HG03175 (cell line): ENCODE measurements around the gene CDK11A.
"Not testable (repeated sequence)": the region's sequence is repeated elsewhere in the genome, so short reads cannot be mapped to it uniquely, and the experiment has no call there.

Experiments used
- ATAC-seq: cut with Tn5 transposase; IDR thresholded peaks from one replicate; pipeline ENCODE4 v1.9.1; 2021; ENCODE audit warnings: mild to moderate bottlenecking, moderate library complexity; ENCODE audit not compliant: unreplicated experiment

The CDK11A gene

DNA sequence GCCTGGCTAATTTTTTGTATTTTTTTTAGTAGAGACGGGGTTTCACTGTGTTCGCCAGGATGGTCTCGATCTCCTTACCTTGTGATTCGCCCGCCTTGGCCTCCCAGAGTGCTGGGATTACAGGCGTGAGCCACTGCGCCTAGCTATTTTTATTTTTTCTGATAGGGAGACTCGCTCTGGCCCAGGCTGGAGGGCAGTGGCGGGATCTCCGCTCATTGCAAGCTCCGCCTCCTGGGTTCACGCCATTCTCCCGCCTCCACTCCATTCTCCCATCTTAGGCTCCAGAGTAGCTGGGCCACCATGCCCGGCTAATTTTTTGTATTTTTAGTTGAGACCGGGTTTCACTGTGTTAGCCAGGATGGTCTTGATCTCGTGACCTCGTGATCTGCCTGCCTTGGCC, 1.9 kb upstream of the CDK11A start:
- ATAC-seq = not testable (repeated sequence)

DNA sequence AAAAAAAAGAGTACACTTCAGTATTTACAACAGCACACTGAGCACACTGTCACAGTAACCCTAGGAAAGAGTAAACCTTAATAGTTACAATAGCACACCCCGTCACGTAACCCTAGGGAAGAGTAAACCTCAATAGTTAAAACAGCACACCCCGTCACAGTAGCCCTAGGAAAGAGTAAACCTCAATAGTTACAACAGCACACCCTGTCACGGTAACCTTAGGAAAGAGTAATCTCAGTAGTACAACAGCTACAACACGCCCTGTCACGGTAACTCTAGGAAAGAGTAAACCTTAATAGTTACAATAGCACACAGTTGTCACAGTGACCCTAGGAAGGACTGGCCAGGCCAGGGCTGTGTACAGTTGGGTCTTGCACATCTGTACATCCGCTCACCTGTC, 3.0 kb downstream of the CDK11A start:
- ATAC-seq = no peak

DNA sequence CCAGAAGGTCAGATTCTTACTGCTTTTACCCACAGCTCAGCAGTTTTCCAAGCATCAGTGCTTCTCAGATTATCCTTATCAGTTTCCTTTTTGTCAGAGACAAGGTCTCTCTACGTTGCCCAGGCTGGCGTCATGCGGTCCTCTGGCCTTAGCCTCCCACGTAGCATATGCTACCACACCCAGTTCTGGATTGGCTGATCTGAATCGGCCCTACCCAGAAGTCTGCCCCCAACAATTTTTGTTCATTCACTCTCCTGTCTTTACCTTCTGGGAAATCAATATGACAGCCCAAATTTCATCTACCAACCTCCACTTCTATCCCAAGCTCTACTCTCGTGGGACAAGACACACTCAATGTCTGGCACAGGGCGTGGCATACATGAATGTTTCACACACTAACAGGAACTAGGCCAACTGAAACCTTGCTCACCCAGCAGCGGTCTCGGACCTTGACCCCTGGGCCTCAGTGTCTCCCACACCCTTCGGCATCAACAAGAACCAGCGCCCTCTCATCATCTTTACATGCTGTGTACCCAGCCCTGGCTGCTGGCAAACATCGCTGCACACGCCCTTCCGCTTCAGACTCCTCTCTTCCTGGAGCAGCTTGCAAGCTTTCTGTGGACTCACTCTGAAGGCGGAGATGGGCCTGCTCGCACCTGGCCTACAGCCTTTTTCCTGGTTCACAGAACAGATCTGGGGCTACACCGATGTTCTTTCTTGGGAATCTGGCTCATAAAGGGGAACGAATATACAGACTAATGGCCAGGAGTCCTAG, 8.9 kb downstream of the CDK11A start:
- ATAC-seq = not testable (repeated sequence)

DNA sequence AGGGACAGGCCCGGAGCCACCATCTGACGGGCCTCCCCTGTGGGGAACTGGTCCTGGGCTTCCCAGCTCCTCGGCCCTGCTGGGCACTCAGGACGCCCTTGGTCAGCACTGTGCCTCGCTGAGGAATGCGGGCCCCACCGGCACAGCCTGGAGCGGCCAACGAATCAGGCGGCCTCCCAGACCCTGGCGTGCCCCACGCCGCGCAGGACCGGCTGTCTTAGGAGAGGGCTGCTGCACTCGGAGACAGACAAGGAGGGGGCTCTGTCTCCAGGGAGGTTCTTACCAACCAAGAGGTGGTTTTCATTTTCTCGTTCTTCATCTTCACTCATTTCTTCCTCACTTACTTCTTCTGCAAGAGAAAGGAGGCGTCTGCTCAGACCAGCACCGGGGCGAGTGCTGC, 16.3 kb downstream of the CDK11A start:
- ATAC-seq = not testable (repeated sequence)

DNA sequence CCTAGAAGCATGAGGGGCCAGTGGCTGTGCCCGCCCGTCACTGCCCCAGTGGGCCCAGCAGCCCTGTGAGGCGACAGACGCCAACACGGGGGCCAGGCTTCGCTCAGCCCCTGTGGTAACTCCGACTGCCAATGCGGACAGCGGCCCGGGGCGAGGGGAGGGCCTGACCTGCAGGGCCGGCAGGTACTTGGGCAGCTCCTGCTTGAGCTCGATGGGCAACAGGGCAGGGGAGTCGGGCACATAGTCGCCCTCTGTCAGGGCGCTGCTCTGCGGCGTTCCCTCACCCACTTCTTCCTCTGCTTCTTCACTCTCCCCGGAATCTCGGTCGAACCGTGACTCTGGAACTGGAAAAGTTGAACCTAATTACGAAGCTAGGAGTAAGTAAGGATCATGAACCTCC, 16.9 kb downstream of the CDK11A start:
- not testable (repeated sequence) for ATAC-seq

DNA sequence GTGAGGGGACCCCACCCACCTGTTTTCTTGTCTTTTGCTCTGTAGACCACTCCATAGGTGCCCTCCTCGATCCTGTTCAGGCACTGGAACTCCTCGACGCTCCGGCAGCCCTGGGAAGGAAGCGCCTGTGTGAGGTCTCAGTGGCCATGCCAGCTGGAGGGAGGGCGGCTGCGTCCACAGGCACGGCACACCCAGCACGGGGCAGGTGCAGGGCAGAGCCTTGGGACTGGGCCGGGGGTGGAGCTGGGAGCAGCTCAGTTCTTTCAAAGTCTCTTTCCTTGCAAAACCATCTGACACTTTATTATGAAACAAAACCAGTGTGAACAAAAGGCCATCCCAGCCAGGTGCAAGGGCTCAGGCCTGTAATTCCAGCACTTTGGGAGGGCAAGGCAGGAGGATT, 18.5 kb downstream of the CDK11A start:
- ATAC-seq = not testable (repeated sequence)

DNA sequence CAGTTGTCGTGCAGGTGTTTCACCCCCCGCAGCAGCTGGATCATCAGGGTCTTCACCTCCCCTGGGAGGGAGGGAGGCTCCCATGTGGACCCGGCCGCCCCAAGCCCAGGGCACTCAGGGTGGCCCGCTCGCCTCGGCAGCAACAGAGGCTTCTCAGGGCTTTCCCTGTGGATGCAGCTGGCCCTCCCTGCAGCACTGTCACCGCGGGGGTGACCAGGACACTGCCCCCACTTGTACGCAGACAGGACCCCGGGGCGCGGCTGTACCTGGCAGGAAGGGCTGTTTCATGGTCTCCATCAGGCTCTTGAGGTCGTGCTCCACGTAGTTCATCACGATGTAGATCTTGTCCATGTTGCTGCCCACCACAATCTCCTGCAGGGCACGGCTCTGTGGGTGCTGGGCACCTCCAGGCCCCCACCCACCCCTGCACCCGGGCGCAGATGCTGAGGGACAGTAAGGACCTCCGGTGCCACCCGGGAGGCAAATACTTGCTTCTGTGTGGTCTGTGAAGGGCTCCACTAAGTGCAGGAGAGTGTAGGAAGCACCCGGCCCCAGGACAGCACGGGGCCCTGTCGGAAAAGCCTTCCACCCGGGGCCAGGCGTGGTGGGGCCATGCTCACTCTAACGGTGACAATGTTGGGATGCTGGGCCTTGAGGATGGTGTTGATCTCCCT, 19.7 kb downstream of the CDK11A start:
- ATAC-seq = not testable (repeated sequence)

DNA sequence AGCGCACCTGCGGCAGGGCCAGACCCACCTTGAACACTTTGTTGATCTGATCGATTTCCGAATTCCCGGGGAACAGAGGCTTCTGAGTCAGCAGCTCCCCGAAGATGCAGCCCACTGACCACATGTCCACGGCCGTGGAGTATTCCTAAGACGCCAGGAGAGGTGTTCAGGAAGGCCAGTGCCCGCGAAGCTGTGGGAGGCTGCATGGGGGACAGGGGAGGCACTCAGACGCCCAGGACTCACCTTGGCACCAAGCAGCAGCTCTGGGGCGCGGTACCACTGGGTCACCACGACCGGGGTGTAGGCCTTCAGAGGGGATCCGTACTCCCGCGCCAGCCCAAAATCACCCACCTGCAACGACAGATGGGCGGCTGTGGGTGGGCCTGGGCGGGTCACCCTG, 20.4 kb downstream of the CDK11A start:
- no peak for ATAC-seq

DNA sequence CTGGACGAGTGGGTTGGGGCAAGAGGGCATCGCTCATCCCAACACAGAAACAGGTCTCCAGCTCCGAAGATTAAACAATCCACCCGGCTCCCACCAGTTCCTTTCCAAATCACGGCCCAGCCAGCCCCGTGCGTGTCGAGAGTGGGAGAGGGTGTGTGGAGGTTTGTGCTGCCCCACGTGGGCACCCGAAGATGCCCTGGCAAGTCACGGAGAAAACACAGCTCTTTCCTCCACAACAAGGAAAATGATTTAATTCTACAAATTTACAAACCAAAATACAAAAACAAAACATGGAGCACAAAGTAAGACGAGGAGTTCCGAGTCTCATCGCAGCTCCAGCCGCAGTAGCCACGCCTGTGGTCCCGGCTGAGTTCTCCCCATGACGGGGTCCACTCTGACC, 21.7 kb downstream of the CDK11A start:
- ATAC-seq = not testable (repeated sequence)

DNA sequence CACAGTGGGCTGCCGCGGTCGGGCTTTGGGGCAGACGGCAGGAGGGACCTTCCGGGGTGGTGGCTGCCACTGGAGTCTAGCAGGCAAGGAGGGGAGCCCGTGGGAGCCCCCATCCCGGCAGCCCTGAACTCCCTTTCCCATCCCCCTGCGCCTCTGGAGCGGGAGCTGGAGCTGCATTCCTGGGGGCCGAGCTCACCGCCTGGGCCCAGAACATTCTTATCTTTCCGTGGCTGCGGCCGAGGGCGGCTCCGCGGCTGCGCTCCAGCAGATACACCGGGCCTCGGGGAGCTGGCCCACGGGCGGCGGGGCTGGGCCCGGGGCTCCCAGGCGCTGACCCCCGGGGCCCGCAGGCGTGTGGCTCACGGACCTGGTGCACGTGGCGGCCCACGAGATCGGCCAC, 23.6 kb downstream of the CDK11A start:
- not testable (repeated sequence) for ATAC-seq

DNA sequence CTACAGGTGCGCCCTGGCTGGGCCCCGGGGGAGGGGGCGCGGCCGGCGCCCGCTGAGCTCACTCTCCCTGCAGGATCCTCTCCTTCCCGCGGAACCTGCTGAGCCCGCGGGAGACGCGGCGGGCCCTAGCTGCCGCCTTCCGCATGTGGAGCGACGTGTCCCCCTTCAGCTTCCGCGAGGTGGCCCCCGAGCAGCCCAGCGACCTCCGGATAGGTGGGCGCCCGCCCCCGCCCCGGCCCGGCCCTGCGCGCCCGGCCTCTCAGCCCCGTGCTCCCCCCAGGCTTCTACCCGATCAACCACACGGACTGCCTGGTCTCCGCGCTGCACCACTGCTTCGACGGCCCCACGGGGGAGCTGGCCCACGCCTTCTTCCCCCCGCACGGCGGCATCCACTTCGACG, 24.1 kb downstream of the CDK11A start:
- not testable (repeated sequence) for ATAC-seq

DNA sequence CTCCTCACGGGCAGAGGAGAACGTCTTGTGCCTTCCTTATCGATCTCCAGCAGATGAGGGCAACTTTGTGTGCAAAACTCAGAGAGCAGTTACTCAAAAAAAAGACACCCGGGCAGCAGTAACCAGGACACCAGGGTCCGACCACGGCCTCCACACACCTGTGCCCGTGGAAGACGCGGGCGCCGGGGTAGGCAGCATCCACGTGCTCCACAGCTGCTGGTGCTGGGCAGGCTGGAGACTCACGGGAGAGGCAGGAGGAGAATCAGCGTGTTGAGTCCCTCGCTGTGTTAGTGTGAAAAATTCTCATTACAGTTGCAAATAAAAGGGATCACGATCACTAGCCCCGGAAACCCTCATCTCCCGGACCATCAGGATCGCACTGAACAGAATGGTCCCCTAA, 25.1 kb downstream of the CDK11A start:
- not testable (repeated sequence) for ATAC-seq

DNA sequence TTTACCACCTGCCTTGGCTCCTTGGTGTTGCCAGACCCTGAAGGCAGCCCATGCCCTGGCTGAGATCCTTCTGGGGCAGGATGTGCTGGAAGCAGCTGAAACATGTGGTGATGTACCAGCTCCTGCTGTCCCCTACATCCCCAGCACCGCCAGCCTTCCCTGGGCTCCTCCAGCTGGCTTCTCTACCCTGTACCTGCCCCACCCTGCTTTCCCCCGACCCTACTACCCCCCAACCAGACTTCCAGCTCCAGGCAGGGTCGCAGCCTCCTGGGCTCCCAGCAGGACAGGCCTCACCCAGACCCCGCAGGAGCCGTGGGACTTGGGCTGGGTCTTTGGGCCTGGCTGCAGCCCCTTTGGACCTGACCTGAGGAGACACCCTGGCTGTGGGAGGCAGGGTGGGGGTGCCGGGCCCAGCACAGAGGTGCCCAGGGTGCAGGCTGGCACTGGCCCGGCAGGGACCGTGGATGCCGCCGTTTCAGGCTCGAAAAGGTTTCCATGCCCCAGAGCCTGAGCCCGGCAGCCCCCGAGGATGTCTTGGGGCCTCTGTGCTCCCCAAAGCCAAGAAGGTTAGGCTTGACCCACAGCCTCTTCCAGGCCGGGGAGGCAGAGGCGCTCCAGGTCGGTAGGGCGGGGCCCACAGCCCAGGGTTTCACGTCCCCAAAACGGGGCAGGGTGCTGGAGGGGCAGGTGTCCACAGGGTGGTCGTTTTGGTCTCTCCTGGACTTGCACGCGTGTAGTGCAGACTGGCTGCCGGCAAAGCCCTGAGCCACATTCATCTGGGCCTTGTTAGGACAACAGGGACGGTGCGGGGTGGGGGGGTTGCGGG, 26.6 kb downstream of the CDK11A start:
- not testable (repeated sequence) for ATAC-seq

DNA sequence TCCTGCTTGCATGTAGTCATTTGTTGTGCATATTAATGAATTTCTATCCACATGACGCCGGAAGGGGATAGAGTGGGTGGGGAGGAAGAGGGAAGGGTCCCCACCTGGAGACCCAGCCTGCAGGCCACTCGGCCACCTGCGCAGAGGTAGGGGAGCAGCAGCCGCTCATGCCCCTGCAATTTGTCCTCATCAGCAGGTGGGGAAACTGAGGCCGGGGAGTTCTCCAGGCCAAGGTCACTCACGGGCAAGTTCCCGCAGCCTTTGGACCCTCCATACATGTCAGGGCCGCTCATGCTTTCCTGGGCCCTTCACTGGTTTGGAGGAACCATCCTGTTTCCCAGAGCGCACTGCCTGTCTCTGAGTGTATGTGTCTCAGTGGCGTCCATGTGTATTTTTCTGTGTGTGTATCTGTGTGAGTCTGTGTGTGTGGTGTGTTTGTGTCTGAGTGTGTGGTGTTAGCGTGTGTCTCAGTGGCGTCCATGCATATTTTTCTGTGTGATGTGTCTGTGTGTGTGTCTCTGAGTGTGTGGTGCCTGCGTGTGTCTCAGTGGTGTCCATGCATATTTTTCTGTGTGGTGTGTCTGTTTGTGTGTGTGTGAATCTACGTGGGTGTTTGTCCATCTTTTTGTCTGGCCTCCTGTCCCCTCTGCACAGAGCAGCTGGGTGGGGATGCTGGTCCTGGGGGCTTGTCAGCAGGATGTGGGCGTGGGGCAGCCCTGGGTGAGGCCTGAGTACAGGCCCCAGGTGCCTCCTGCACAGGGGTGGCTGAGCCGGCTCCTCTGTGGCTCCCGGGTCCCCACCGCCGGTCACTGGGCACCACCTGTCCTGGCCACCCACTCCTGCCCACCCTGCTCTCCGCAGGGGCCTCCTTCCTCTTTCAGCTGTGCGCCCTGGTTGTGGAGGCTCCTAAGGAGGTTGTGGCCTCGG, 27.5 kb downstream of the CDK11A start:
- ATAC-seq = not testable (repeated sequence)

DNA sequence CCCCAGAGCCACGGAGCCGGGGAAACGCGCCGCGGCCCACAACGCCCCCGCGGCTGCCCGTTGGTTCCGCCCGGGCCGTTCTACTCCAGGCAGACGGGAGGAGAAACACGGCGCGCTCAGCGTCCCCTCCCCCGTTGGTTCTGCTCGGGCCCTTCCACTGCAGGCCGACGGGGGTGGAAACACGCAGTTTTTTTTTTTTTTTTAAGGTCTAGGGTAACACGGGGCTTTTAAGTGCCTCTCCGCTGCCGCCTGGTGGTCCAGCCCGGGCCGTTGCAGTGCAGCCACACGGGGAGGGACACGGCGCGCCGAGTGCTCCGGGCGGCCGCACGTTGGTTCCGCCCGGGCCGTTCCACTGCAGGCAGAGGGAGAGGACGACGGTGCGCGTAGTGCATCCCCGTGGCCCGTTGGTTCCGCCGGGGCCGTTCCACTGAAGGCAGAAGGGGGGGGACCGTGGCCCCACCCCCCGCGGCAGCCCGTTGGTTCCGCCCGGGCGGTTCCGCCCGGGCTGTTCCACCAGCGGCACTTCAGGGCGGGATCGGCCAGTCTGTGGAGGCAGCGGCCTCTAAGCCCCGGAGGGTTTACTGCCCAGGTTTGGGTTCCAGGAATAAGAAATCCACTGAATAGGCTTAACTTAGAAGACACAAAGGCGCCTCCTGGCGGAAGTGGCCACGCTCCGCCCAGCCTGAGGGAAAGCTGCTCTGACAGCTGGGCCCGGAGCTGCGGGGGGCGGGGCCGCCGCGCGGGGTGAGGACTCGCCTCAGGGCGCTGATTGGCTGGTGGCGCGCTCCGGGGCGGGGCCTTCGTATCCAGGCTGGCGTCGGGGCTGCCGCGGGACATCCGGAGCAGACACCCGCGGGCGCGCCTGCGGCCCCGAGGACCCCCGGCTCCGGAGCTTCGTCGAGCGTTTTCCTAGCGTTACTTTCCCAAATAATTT, 31.2 kb downstream of the CDK11A start, which contains the start of gene SLC35E2B:
Gene SLC35E2B (minus strand): TSS at position 82 of the 934 bp plus-strand sequence. CDS start 16,096 bp downstream, outside the sequence.
- ATAC-seq = peak; percentile 77

DNA sequence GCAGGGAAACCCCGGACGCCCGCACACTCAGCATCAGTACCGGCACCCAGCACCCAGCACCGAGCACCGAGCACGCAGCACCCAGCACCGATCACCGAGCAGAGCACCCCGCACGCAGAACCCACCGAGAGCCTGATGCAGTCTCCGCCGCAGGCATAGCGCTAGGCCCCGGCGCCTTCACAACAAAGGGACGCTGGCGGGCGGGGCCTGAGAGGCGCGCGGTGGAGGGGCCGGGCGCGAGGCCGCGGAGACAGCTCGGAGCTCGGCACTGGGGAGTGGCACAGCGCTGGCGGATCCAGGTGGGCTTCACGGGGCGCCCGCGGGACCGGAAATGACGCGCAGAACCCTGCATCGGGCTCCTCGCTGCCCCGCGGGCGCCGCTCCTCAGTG, 31.8 kb downstream of the CDK11A start:
- ATAC-seq = peak; percentile 37

DNA sequence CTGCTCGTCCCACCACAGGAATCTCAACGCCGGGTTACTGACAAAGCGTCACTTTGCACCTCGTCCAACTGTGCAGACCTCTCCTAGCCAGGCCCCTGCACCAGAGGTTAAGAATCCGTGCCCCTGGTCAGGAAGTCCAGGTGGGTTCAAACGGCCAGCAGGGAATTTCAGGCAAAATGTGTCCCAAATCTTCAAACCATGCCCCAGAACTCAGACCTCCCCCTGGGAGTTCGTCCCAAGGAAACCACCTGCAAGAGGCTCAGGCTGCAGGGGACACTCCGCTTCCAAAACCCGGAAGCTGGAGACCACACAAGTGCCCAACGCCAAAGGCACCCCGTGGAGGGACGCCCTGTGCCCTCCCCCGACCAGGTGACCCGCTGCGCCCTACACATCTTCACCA, 32.7 kb downstream of the CDK11A start:
- ATAC-seq = not testable (repeated sequence)

DNA sequence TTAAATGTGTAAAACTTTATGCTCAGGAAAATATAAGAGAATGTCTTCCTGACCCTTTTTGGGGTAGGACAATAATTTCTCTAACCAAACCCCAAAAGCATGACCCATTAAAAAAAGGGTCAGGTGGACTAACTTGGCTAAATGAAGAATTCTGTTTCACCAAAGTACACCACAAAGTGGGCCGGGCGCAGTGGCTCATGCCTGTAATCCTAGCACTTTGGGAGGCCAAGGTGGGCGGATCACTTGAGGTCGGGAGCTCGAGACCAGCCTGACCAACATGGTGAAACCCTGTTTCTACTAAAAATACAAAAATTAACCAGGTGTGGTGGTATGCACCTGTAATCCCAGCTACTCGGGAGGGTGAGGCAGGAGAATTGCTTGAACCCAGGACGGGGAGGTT, 34.6 kb downstream of the CDK11A start:
- ATAC-seq = not testable (repeated sequence)

DNA sequence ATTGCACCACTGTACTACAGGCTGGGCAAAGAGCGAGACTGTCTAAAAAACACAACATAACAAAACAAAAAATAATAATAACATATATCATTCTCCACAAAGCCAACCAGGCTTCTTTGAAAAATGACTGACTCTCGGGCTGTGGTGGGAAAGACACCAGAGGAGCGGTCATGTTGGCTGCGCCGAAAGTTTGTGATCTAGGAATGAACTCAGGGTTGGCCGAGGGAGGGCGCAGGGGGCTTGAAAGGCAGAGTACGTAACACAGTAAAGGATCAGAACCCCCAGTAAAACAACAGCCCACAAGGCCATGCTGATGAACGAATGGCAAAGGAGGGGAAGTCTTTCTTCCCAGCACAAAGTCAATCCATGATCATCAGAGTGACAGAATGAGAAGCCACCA, 36.3 kb downstream of the CDK11A start:
- no peak for ATAC-seq
